Coronary artery (tissue), 2 donors: ENCODE data around the gene PIP4K2C.

Source experiments
- DNase-seq: peaks from one replicate; pipeline ENCODE4 v3.0.0-alpha.2; 2017; ENCODE audit warnings: low spot score
- H3K27ac ChIP-seq, 2 donors: fragments of 200-600 bp; sonication (generic); one replicate each; pipeline ENCODE4 v1.5.1; 2016 to 2019
- H3K4me3 ChIP-seq: fragments of 200-600 bp; sonication (generic); 2 replicates; pipeline ENCODE4 v1.5.1; 2016; ENCODE audit warnings: mild to moderate bottlenecking, moderate library complexity
- TF ChIP-seq, protein P1 (sequence below): fragments of 200-600 bp; sonication (generic); IDR thresholded peaks from one replicate; pipeline ENCODE4 v1.5.1; 2019; ENCODE audit warnings: antibody characterized with exemption

The PIP4K2C gene

DNA sequence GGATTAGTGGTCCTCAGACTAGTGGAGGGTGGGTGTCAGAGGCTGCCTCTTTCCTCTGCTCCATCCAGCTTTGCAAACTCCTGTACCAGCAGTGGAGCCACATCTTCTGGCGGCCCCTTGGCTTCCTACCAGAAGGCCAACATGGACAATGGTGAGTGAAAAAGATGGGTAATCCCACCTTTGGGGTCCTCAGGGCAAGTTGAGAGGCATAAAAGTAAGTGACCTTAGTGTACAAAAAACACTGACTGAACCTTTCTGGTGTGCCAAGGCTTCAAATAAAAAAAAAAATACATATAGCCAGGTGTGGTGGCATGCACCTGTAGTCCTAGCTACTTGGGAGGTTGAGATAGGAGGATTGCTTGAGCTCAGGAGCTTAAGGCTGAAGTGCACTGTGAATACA, 9.2 kb upstream of the PIP4K2C start:
- TF ChIP-seq, protein P1, sequence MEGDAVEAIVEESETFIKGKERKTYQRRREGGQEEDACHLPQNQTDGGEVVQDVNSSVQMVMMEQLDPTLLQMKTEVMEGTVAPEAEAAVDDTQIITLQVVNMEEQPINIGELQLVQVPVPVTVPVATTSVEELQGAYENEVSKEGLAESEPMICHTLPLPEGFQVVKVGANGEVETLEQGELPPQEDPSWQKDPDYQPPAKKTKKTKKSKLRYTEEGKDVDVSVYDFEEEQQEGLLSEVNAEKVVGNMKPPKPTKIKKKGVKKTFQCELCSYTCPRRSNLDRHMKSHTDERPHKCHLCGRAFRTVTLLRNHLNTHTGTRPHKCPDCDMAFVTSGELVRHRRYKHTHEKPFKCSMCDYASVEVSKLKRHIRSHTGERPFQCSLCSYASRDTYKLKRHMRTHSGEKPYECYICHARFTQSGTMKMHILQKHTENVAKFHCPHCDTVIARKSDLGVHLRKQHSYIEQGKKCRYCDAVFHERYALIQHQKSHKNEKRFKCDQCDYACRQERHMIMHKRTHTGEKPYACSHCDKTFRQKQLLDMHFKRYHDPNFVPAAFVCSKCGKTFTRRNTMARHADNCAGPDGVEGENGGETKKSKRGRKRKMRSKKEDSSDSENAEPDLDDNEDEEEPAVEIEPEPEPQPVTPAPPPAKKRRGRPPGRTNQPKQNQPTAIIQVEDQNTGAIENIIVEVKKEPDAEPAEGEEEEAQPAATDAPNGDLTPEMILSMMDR: no peak
- H3K27ac ChIP-seq: no peak overlapping the region
- no peak for DNase-seq
- no peak overlapping the region for H3K4me3 ChIP-seq

DNA sequence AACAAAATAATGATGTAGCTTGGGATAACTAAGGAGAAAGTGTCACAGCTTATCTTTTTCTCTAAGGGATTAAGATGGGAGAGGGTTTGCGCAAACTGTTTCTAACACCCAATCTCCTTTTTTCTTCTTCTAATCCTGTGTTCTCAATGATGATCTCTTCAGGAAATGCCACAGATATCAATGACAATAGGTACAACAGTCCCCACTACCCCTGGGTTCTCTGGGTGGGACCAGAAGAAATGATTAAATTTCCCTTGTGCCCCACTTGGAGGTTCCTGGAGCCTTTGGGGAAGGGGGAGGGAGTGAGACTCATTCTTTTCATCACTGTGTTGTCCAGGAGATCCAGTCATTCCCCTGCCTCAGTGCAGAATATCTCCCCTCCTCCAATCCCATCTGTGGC, 8.6 kb upstream of the PIP4K2C start:
- no peak for DNase-seq
- Histone ChIP-seq H3K27ac (no peak overlapping the region), H3K4me3 (no peak overlapping the region)
- TF ChIP-seq, protein P1: no peak

DNA sequence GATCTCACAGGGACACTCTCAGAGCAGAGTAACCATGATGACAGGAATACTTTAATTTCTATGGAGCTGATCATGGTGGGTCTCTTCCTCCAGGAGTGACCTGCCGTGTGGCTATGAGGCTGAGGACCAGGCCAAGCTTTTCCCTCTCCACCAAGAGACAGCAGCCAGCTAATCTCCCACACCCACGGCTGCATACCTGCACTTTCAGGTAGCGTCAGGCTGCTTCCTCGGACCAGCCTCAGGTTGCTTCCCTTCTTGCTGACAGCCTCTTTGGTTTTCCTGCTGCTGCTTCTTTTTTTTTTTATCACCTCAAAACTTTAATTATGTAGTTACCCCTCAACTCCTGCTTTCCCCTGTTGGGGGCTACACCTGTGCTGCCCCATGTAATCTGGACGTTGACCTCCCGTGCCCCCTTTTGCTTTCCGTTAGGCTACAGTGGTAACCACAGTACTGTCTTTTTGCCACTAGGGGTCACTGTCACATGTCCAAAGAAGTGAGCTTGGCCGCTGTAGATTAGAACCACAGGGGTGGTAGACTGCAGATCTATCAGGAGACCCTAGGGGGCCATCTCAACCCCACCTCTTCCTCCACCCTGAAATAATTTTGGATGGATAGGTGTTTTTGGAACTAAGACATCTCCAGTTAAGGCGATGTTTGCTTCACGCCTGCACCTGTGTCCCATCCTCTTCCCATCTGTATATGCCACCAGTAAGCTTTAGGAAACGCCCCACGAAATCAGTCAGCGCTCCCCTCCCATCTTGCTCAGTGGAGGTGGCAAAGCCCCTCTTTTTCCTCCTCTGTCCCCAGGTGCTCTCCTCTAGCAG, 7.8 kb upstream of the PIP4K2C start:
- Histone ChIP-seq H3K4me3 (no peak overlapping the region), H3K27ac (no peak overlapping the region)
- DNase-seq: peak; percentile 79
- TF ChIP-seq, protein P1: peak; percentile 76

DNA sequence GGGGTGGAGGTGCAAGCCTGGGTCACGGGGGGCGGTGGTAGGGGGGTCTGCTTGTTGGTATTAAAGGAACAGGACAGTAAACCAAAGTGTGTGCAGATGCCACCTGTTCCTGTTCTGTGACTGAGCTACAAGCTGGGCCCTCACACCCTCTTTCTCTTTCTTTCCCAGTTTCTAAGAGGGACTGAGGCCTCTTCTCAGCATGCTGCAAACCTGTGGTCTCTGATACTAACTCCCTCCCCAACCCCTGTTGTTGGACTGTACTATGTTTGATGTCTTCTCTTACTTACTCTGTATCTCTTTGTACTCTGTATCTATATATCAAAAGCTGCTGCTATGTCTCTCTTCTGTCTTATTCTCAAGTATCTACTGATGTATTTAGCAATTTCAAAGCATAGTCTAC, 6.9 kb upstream of the PIP4K2C start:
- H3K27ac ChIP-seq: no peak overlapping the region
- TF ChIP-seq, protein P1: no peak
- DNase-seq: no peak
- H3K4me3 ChIP-seq: no peak overlapping the region

DNA sequence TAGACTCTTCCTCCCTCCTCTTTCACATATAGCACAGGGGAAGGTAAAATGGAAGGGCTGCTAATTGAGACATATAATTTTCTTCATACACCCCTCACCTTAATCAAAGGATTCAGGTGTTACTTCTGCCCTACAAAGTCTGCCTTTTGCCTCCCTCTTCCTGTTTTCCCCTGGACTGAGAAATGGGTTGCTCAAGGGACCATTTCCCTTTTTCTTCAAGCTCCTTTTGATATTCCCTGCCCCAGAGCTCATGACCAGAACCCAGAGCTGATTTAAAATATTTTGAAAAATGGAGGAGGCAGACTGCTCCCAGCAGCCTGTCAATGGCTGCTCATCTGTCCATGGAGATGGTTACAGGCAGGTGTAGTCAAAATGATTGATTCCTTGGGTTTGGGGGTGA, 6.3 kb upstream of the PIP4K2C start:
- TF ChIP-seq, protein P1: no peak
- H3K27ac ChIP-seq: no peak overlapping the region
- H3K4me3 ChIP-seq: no peak overlapping the region
- DNase-seq: no peak

DNA sequence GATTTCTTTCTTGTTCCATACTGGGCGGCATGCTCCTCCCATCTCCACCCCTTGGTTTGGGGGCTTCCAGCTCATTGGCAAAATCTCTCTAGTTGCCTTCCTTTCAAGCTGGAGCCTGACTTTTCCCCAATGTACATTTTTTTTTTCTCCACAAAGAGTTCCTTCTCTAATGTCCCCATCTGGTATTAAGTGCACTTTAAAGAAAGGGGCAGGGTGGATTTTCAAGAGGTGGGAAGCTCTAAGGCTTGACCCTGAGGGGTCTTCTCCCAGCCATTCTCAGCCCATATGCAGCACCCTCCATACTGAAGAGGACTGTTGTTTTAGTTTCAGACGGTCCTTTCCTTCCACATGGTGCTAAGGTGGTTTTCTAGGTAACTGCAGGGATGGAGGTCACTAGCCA, 5.8 kb upstream of the PIP4K2C start:
- no peak overlapping the region for H3K27ac ChIP-seq
- DNase-seq: no peak
- TF ChIP-seq, protein P1: no peak
- H3K4me3 ChIP-seq: no peak overlapping the region

DNA sequence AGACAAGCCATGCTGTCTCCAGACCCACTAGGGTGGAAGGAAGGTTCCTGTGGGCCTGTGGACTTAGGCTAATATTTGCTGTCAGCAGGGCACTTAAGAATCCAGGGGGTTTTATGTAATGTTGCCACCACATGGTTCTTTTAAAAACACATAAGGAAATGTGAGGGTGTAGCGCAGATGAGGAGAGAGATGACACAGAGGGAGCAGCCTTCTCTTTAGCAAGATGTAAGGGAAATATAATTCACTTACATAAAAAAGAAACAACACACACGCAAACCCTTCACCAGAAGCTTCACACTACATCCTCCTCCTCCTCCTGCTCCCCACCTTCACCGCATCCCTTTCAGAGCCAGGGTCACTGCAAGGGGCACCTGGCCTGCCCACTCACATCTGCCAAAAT, 4.9 kb upstream of the PIP4K2C start:
- DNase-seq: no peak
- TF ChIP-seq, protein P1: no peak
- Histone ChIP-seq H3K27ac (no peak overlapping the region), H3K4me3 (no peak overlapping the region)
